Neutrophil (primary cell): ENCODE data around the gene PIP5KL1.

Experiments
- H3K27ac ChIP-seq: fragments of 200-600 bp; sonication (generic); 2 replicates; pipeline ENCODE4 v1.5.1; 2016; ENCODE audit warnings: mild to moderate bottlenecking, moderate library complexity
- H3K27me3 ChIP-seq: fragments of 200-600 bp; sonication (generic); 2 replicates; pipeline ENCODE4 v1.6.0; 2016; ENCODE audit warnings: mild to moderate bottlenecking
- H3K36me3 ChIP-seq: fragments of 200-600 bp; sonication (generic); 2 replicates; pipeline ENCODE4 v1.5.1; 2017
- H3K4me1 ChIP-seq, 2 experiments: fragments of 200-600 bp in 1 of 2; sonication (generic) in 1 of 2; 1 replicate in 1 of 2; 2 replicates in 1 of 2; pipeline versions ENCODE4 v1.5.1 to v1.6.1; 2013 to 2016; ENCODE audit warnings: low read depth in 1 of 2, low read length in 1 of 2, mild to moderate bottlenecking in 1 of 2, moderate library complexity in 1 of 2; ENCODE audit not compliant: control insufficient read depth in 1 of 2, insufficient read depth in 1 of 2
- H3K4me3 ChIP-seq, 2 experiments: fragments of 200-600 bp in 1 of 2; sonication (generic) in 1 of 2; 1 replicate in 1 of 2; 2 replicates in 1 of 2; pipeline ENCODE4 v1.5.1; 2013 to 2016; ENCODE audit warnings: low read depth in 1 of 2, low read length in 1 of 2, mild to moderate bottlenecking in 1 of 2, moderate library complexity in 1 of 2
- H3K9me3 ChIP-seq: fragments of 200-600 bp; sonication (generic); 2 replicates; pipeline ENCODE4 v1.5.1; 2016
- TF ChIP-seq, protein P1 (sequence below): fragments of 200-600 bp; sonication (generic); IDR thresholded peaks from 2 replicates; pipeline ENCODE4 v1.5.1; 2016; ENCODE audit warnings: antibody characterized with exemption

PIP5KL1 gene

DNA sequence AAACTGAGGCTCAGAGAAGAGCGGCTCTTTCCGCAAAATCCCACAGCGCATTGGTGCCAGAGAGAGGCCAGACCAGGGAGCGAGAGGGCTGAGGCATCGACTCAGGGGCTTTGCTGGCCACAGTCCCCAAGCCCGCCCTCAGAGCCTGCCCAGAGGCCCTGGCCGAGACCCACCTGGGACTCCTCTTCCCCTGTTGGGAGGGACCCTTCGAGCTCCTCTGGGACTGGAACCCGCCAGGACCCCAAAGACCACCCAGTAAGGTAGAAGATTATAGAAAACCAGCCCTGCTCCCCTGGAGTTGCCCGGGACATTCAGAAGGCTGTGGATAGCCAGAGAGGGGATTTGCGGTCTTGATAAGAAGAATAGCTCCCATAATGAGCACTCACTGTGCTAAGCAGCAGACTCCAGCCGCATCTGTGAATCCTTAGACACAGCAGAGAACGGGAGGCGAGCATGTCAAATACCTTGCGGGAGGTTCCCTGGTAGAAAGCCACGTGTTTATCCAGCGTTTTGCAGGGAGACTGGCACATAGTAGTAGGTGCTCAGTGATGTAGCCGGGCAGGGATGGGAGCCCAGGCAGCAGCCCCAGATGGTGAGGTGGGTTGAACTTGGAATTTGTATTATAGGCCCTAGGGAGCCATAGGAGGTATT is 52.5 kb downstream of the PIP5KL1 start:
- TF ChIP-seq, protein P1, sequence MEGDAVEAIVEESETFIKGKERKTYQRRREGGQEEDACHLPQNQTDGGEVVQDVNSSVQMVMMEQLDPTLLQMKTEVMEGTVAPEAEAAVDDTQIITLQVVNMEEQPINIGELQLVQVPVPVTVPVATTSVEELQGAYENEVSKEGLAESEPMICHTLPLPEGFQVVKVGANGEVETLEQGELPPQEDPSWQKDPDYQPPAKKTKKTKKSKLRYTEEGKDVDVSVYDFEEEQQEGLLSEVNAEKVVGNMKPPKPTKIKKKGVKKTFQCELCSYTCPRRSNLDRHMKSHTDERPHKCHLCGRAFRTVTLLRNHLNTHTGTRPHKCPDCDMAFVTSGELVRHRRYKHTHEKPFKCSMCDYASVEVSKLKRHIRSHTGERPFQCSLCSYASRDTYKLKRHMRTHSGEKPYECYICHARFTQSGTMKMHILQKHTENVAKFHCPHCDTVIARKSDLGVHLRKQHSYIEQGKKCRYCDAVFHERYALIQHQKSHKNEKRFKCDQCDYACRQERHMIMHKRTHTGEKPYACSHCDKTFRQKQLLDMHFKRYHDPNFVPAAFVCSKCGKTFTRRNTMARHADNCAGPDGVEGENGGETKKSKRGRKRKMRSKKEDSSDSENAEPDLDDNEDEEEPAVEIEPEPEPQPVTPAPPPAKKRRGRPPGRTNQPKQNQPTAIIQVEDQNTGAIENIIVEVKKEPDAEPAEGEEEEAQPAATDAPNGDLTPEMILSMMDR: no peak
- H3K27ac ChIP-seq: no peak overlapping the region

DNA sequence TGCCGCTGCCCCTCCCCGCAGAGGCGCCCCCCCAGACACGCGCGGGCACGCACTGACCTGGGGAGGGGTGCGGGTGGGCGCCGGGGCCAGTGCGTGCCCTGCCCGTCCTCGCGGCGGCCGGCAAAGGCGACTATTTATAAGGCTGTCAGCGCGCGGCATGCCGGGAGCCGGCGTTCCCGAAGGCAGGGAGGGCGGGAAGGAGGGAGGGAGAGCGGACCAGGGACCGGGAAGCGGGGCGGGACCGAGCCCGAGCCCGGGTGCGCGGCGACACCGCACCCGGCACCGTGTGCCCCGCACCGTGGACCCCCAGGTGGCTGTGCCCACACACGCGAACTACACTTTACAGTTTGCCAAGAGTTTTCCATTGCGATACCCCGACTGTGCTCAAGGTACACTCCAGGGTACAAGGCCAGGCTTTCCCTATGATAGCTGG is 53.0 kb downstream of the PIP5KL1 start, which contains the start of gene AK1:
Gene AK1 (minus strand): TSS at position 110 of the 433 bp plus-strand sequence. CDS start 3,058 bp downstream, outside the sequence.
- H3K27ac ChIP-seq: no peak within 1 kb of the TSS
- peaks cover 32% of the 10 kb centered on the region for H3K27me3 ChIP-seq
- H3K4me3 ChIP-seq: no peak within 1 kb of the TSS
- TF ChIP-seq, protein P1: no peak
- H3K9me3 ChIP-seq: no peaks in the 10 kb centered on the region
- peaks cover 0 to 7% of the 10 kb centered on the region in 2 experiments for H3K4me1 ChIP-seq
- H3K36me3 ChIP-seq: no peaks in the 10 kb centered on the region

More for the DNA sequence above, 52.5 kb downstream of the PIP5KL1 start:
- Histone ChIP-seq H3K9me3 (no peaks in the 10 kb centered on the region), H3K36me3 (no peaks in the 10 kb centered on the region), H3K4me1 (peaks cover 0 to 7% of the 10 kb centered on the region in 2 experiments), H3K4me3 (no peak overlapping the region), H3K27me3 (peaks cover 32% of the 10 kb centered on the region)

DNA sequence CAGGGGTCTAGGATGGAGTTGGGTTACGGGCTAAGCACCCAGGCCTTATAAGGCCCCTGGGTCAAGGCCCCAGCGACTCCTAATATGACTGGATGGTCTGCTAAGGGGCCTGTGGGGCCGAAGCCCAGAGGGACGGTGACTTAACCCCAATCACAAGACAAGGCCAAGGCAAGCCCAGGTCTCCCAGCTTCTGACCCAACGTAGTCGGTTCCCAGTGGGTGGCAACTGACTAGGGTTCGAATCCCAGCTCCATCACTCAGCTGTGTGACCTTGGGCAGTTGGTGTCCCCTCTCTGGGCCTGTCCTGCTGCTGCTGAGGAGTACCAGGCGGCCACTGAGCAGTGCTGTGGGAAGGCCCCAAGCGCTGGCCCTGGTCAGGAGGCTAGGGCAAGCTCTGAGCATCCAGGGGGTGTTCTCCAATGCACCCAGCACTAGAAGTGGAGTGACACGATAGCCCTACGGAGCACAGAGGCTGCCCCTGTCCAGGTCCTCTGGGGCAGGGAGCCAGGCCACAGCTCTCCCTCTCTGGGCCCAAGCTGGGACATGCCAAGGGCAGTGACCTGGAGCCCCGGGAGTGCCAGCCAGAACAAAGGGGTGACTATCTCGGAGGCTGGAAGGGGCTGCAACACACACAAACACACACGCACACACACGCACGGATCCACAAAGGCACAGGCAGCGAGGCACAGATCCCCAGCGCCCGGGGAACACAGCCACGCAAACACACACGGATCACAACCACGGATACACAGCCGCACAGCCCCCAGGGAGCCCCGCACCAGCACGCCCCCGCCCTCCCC is 53.6 kb downstream of the PIP5KL1 start:
- H3K9me3 ChIP-seq: no peaks in the 10 kb centered on the region
- peaks cover 0 to 7% of the 10 kb centered on the region in 2 experiments for H3K4me1 ChIP-seq
- H3K27me3 ChIP-seq: peaks cover 32% of the 10 kb centered on the region
- TF ChIP-seq, protein P1: no peak
- H3K36me3 ChIP-seq: no peaks in the 10 kb centered on the region
- no peak overlapping the region for H3K27ac ChIP-seq
- no peak overlapping the region for H3K4me3 ChIP-seq

DNA sequence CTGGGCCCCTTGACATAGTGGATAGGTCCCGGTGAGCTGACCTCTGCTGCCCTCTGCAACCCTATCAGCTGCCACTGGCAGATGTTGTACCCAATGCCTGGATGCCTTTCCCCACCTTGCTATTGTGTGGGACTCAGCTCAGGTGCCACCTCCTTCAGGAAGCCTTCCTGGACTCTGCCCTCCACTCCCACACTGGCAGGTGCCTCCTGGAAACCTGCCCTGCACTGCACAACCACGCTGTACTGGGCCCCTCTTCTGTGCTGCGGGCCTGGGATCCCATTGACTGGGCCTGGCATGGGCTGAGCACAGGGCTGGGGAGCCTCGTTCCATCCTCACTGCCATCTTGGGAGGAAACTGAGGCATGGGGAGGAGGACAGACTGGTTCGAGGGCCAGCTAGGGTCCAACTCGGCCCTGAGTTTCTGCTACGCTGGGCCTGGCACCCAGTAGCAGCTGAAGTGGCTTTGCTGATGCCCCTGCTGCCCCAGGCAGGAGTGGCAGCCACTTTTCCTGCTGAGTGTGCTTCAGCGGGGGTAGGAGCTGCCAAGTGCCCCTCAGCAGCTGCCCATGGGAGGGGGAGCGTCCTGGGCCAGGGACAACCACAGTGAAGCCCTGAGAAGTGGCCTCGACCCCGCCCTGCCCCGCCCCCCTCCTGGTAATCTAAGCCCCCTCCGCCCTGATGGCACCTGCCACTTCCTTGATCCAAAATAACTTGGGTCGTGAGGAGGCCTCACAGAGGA is 54.4 kb downstream of the PIP5KL1 start:
- Histone ChIP-seq H3K4me1 (peaks cover 0 to 7% of the 10 kb centered on the region in 2 experiments), H3K4me3 (no peak overlapping the region), H3K27ac (no peak overlapping the region), H3K27me3 (peaks cover 32% of the 10 kb centered on the region), H3K9me3 (no peaks in the 10 kb centered on the region), H3K36me3 (no peaks in the 10 kb centered on the region)
- TF ChIP-seq, protein P1: no peak

DNA sequence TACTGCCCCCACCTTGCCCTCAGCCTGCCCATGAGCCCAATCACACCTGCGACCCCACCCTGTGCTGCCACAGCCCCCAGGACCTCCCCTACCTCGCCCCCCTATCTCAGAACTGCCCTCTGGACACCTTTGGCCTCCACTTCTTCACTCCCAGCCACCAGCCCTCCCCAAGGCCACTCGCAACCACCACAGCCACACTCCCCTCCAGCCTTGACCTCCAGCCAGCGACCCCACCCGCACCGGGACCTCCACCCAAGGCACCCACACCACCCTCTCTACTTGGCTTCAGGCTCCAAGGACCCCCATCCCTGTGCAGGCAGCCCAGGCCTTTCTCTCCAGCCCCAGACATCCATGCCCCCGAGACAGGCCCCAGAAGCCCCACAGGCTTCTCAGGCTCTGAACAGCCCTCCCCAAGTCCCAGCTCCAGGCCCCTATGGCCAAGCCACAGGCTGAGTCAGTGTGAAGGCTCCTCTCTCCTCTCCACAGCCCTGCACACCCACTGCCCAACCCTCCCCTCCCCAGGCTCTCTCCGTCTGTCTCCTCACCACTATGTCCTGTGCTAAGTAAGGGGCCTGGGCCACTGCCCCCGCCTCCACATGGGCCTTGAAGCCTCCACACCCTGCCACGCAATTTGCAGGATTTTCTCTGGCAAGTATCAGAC is 55.1 kb downstream of the PIP5KL1 start:
- TF ChIP-seq, protein P1: no peak
- Histone ChIP-seq H3K27ac (no peak overlapping the region), H3K4me3 (no peak overlapping the region)

More for the DNA sequence above, 55.1 kb downstream of the PIP5KL1 start:
- peaks cover 0 to 7% of the 10 kb centered on the region in 2 experiments for H3K4me1 ChIP-seq
- no peaks in the 10 kb centered on the region for H3K36me3 ChIP-seq
- no peaks in the 10 kb centered on the region for H3K9me3 ChIP-seq
- peaks cover 32% of the 10 kb centered on the region for H3K27me3 ChIP-seq
